Duodenal mucosa (tissue), 2 donors: ENCODE results near the gene GPR141.

ENCODE experiments used
- H3K27ac ChIP-seq: one replicate; pipeline ENCODE4 v1.7.0; 2013; ENCODE audit warnings: low read depth, low read length
- H3K27me3 ChIP-seq, 2 donors: one replicate each; pipeline ENCODE4 v1.7.0; 2013; ENCODE audit warnings: low read length in 2 of 2, control low read depth in 1 of 2; ENCODE audit not compliant: insufficient read depth in 2 of 2, control insufficient read depth in 1 of 2
- H3K36me3 ChIP-seq, 2 donors: one replicate each; pipeline ENCODE4 v1.7.0; 2013; ENCODE audit warnings: low read length in 2 of 2, control low read depth in 1 of 2; ENCODE audit not compliant: insufficient read depth in 2 of 2, control insufficient read depth in 1 of 2
- H3K4me1 ChIP-seq, 2 donors: one replicate each; pipeline ENCODE4 v1.7.0; 2013; ENCODE audit warnings: low read length in 2 of 2, control low read depth in 1 of 2; ENCODE audit not compliant: insufficient read depth in 2 of 2, control insufficient read depth in 1 of 2
- H3K4me3 ChIP-seq, 2 donors: one replicate each; pipeline ENCODE4 v1.7.0; 2013; ENCODE audit warnings: low read length in 2 of 2, low read depth in 1 of 2
- H3K9ac ChIP-seq, 2 donors: one replicate each; pipeline ENCODE4 v1.7.0; 2013; ENCODE audit warnings: low read length in 2 of 2, low read depth in 1 of 2
- H3K9me3 ChIP-seq, 2 donors: one replicate each; pipeline ENCODE4 v1.7.0; 2013; ENCODE audit warnings: low read length in 2 of 2, control low read depth in 1 of 2; ENCODE audit not compliant: control insufficient read depth in 1 of 2

Gene GPR141

DNA sequence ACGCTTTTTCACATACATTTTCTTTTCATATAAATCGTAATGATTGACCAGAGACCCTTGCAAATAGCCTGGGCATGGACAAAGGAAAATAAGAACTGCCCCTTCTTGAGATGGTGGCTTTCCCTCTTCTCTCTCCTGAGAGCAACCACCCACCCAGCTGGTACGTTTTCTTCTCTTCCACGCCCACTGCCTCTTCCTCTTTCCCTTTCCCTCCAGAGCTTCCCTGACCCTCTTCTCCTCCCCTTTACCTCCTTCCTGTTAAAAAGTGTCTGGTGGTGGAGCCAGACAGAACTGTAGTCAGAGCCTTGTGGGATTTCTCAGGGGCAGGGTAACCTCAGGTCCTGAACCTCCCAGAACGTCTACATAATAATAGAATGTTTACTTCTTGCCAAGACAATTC, 23.2 kb downstream of the GPR141 start:
- Histone ChIP-seq H3K9me3 (no peaks in the 10 kb centered on the region), H3K4me3 (no peak overlapping the region), H3K27me3 (no peaks in the 10 kb centered on the region), H3K4me1 (no peaks in the 10 kb centered on the region), H3K36me3 (no peaks in the 10 kb centered on the region), H3K9ac (no peak overlapping the region), H3K27ac (no peak overlapping the region)

- H3K4me1 ChIP-seq = no peaks in the 10 kb centered on the region
- no peak overlapping the region for H3K27ac ChIP-seq
- H3K9ac ChIP-seq = no peak overlapping the region
- H3K27me3 ChIP-seq = no peaks in the 10 kb centered on the region
- no peaks in the 10 kb centered on the region for H3K9me3 ChIP-seq
- no peaks in the 10 kb centered on the region for H3K36me3 ChIP-seq
- H3K4me3 ChIP-seq = no peak overlapping the region
These were observed 24.4 kb downstream of the GPR141 start for GRCh38 chr7:37707754-37708485.

DNA sequence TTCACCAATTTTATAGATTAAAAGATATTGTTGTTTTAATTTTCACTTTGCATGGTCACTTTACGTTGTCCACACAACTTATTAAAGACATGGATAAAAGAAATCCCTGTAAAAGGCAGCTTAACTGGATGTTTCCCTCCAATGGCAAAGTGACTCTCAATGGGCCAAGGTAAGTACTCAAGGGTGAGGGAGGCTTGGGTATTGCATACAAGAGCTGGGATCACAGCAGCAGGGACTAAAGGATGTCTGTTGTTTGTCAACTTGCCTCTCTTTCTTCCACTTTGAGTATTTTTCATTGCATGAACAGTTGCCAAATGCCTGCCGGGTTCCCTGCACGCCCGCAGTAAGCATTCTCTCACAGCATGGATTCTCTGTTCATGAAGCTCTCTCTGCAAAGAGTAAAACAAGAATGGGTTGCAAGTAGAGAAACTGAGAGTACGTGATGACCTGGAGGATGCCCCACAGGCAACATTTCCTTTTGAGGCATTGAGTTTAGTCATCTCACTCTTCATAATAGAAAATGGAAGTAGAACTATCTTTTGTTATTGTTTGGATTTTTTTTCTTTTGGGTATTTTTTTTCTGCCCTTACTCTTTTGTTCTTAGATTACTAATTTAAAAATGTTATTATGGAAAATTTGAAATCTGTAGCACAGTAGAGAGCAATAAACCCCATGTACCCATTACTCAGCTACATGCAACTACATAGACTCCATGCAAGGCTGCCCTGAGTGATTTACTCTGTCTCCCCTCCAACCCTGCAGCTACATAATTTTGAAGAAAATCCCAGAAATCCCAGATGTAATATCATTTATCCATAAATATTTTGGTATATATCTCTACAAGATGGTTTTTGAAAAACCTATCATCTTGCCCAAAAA, 26.3 kb downstream of the GPR141 start:
- H3K27ac ChIP-seq = no peak overlapping the region
- H3K4me1 ChIP-seq = no peaks in the 10 kb centered on the region
- no peak overlapping the region for H3K4me3 ChIP-seq
- H3K9me3 ChIP-seq = no peaks in the 10 kb centered on the region
- no peaks in the 10 kb centered on the region for H3K27me3 ChIP-seq
- H3K9ac ChIP-seq = no peak overlapping the region
- no peaks in the 10 kb centered on the region for H3K36me3 ChIP-seq

DNA sequence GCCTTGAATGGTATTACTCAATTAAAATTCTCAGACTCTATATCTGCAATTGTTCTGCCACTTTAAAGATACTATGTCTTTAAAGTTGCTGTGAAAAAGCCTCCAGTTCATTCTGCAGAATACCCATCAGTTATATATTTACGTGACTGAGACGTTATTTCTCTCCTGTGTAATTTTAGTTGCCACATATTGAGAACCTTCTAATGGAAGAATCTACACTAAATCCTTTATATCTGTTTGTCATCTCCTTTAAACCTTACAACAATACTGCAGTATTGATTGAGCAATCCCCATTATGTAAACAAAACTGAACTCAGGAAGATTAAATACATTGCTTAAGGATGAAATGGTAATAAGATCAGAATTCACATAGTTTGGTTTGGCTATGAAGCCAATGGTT, 30.0 kb downstream of the GPR141 start:
- Histone ChIP-seq H3K36me3 (no peaks in the 10 kb centered on the region), H3K9me3 (no peaks in the 10 kb centered on the region), H3K27ac (no peak overlapping the region), H3K9ac (no peak overlapping the region), H3K27me3 (no peaks in the 10 kb centered on the region), H3K4me3 (no peak overlapping the region), H3K4me1 (no peaks in the 10 kb centered on the region)

DNA sequence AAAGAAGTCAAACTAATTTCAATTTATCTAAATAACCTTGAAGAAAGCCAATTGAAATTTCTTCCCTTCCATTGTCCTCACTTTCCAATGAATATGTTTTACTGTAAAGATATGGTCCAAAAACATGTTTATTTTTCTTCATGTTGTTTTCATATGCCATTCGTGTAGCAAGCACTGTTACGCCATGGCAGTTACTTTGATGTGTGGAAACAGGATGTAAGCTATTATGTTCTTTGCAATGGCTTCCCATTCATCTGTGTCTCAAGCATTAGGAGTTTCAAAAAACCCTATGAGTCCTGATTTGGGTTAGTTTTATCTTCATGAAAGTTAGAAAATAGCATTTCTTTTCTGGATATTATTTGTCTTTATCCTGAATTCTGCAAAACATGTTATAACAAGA, 31.0 kb downstream of the GPR141 start:
- Histone ChIP-seq H3K27ac (no peak overlapping the region), H3K27me3 (no peaks in the 10 kb centered on the region), H3K36me3 (no peaks in the 10 kb centered on the region), H3K4me1 (no peaks in the 10 kb centered on the region), H3K9ac (no peak overlapping the region), H3K9me3 (no peaks in the 10 kb centered on the region), H3K4me3 (no peak overlapping the region)

DNA sequence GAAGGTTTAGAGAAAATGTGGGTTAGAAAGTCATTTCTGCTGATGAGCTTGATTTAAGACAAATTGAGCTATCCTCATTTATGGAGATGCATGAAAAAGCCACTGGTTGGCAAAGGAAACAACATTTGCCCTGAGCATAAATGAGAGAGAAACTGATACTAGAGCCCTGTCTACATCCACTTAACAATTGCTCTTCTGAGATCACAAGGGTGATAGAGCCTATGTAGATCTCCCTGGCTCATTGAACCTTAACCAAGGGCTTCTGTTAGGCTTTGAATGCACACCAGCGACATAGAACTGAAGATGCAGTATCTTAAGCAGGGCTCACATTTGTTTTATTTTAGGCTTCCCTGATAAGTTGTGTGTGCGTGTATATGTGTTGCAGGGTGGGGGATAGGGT, 35.0 kb downstream of the GPR141 start:
- Histone ChIP-seq H3K9ac (no peak overlapping the region), H3K27ac (no peak overlapping the region), H3K36me3 (no peaks in the 10 kb centered on the region), H3K9me3 (no peaks in the 10 kb centered on the region), H3K27me3 (no peaks in the 10 kb centered on the region), H3K4me1 (no peaks in the 10 kb centered on the region), H3K4me3 (no peak overlapping the region)

DNA sequence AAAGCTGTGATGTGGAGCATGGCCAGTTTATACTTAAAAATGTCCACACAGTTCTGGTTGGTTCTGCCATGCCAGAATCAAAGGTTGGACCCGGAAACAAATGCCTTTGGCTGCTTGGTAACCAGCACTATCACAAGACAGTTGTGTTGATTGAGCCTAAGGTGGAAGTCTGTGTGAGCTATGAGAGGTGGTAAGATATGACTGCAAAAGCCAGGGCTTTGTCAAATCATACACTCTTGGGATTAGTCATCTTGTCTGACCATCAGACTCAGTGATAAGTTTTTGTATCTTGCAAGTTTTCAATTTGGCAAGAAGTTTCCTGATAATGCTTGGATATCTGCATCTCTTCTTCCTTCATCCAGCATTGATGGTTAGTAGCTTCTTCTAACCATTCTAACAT, 35.5 kb downstream of the GPR141 start:
- Histone ChIP-seq H3K36me3 (no peaks in the 10 kb centered on the region), H3K9ac (no peak overlapping the region), H3K4me1 (no peaks in the 10 kb centered on the region), H3K27me3 (no peaks in the 10 kb centered on the region), H3K9me3 (no peaks in the 10 kb centered on the region), H3K4me3 (no peak overlapping the region), H3K27ac (no peak overlapping the region)

GRCh38 chr7:37724732-37725131, 41.2 kb downstream of the GPR141 start:
- no peaks in the 10 kb centered on the region for H3K27me3 ChIP-seq
- H3K27ac ChIP-seq = no peak overlapping the region

DNA sequence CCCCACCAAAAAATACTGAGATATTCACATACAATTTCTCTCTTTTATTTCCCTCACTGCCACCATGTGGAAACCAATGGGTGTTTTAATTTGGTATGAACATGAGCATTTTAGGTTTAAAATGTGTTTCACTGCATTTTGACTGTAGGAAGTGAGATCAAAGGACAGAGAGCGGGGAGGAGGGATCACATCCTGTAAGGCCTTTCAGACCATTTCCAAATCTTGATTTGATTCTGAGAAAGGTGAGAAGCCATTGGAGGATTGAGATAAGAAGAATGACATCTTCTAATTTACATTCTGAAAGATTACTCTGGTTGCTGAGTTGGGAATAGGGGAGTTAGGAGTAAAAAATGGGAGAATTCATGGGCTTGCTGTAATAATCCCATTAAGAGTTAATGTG, 42.5 kb downstream of the GPR141 start:
- H3K4me3 ChIP-seq = no peak overlapping the region
- no peaks in the 10 kb centered on the region for H3K9me3 ChIP-seq
- H3K27ac ChIP-seq = no peak overlapping the region
- no peaks in the 10 kb centered on the region for H3K36me3 ChIP-seq
- no peaks in the 10 kb centered on the region for H3K4me1 ChIP-seq
- H3K27me3 ChIP-seq = no peaks in the 10 kb centered on the region
- H3K9ac ChIP-seq = no peak overlapping the region

More at GRCh38 chr7:37724732-37725131, 41.2 kb downstream of the GPR141 start:
- Histone ChIP-seq H3K4me3 (no peak overlapping the region), H3K4me1 (no peaks in the 10 kb centered on the region), H3K36me3 (no peaks in the 10 kb centered on the region), H3K9ac (no peak overlapping the region), H3K9me3 (no peaks in the 10 kb centered on the region)

GRCh38 chr7:37728747-37729146, 45.2 kb downstream of the GPR141 start:
- Histone ChIP-seq H3K4me3 (no peak overlapping the region), H3K27ac (no peak overlapping the region), H3K9ac (no peak overlapping the region), H3K9me3 (no peaks in the 10 kb centered on the region), H3K36me3 (no peaks in the 10 kb centered on the region), H3K4me1 (no peaks in the 10 kb centered on the region), H3K27me3 (no peaks in the 10 kb centered on the region)
